Neutrophil (primary cell): ENCODE data around the gene ANKS6.

Experiments
- H3K27ac ChIP-seq: fragments of 200-600 bp; sonication (generic); 2 replicates; pipeline ENCODE4 v1.5.1; 2016; ENCODE audit warnings: mild to moderate bottlenecking, moderate library complexity
- H3K27me3 ChIP-seq: fragments of 200-600 bp; sonication (generic); 2 replicates; pipeline ENCODE4 v1.6.0; 2016; ENCODE audit warnings: mild to moderate bottlenecking
- H3K36me3 ChIP-seq: fragments of 200-600 bp; sonication (generic); 2 replicates; pipeline ENCODE4 v1.5.1; 2017
- H3K4me1 ChIP-seq, 2 experiments: fragments of 200-600 bp in 1 of 2; sonication (generic) in 1 of 2; 1 replicate in 1 of 2; 2 replicates in 1 of 2; pipeline versions ENCODE4 v1.5.1 to v1.6.1; 2013 to 2016; ENCODE audit warnings: low read depth in 1 of 2, low read length in 1 of 2, mild to moderate bottlenecking in 1 of 2, moderate library complexity in 1 of 2; ENCODE audit not compliant: control insufficient read depth in 1 of 2, insufficient read depth in 1 of 2
- H3K4me3 ChIP-seq, 2 experiments: fragments of 200-600 bp in 1 of 2; sonication (generic) in 1 of 2; 1 replicate in 1 of 2; 2 replicates in 1 of 2; pipeline ENCODE4 v1.5.1; 2013 to 2016; ENCODE audit warnings: low read depth in 1 of 2, low read length in 1 of 2, mild to moderate bottlenecking in 1 of 2, moderate library complexity in 1 of 2
- H3K9me3 ChIP-seq: fragments of 200-600 bp; sonication (generic); 2 replicates; pipeline ENCODE4 v1.5.1; 2016
- CTCF ChIP-seq: fragments of 200-600 bp; sonication (generic); IDR thresholded peaks from 2 replicates; pipeline ENCODE4 v1.5.1; 2016; ENCODE audit warnings: antibody characterized with exemption

Gene ANKS6

GRCh38 chr9:98773721-98774120, 22.6 kb downstream of the ANKS6 start:
- Histone ChIP-seq H3K9me3 (no peaks in the 10 kb centered on the region), H3K4me3 (no peak overlapping the region), H3K36me3 (no peaks in the 10 kb centered on the region), H3K27me3 (peaks cover 8% of the 10 kb centered on the region), H3K27ac (no peak overlapping the region), H3K4me1 (no peaks in the 10 kb centered on the region)
- no peak for TF ChIP-seq CTCF

GRCh38 chr9:98772364-98773155, 23.8 kb downstream of the ANKS6 start:
- Histone ChIP-seq H3K27ac (no peak overlapping the region), H3K36me3 (no peaks in the 10 kb centered on the region), H3K4me3 (no peak overlapping the region), H3K27me3 (peaks cover 8% of the 10 kb centered on the region), H3K4me1 (no peaks in the 10 kb centered on the region), H3K9me3 (no peaks in the 10 kb centered on the region)
- TF ChIP-seq CTCF = no peak

GRCh38 chr9:98771209-98771874, 25.0 kb downstream of the ANKS6 start:
- Histone ChIP-seq H3K9me3 (no peaks in the 10 kb centered on the region), H3K4me3 (no peak overlapping the region), H3K27ac (no peak overlapping the region), H3K27me3 (peaks cover 8% of the 10 kb centered on the region), H3K36me3 (no peaks in the 10 kb centered on the region), H3K4me1 (peaks cover 3 to 4% of the 10 kb centered on the region in 2 experiments)
- TF ChIP-seq CTCF = no peak

DNA sequence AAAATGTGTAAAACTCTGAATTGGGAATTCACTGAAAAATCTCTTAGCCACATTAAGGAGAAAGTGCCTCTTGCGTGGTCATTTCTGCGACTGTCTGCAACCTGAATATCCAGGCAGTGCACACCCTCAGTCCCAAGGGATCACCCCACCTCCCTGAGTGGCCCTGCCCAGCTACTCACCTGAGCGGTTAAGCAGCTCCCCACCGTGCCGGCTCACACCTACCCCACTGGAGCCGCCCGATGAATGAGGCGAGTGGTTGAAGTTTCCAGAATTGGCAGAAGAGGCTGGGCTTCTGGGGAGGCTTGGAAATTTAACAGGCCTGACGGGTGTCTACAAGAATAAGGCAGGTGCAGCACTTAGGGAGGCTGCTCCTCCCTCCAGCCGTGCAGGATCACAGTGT, 25.6 kb downstream of the ANKS6 start:
- Histone ChIP-seq H3K9me3 (no peaks in the 10 kb centered on the region), H3K4me3 (no peak overlapping the region), H3K27ac (no peak overlapping the region), H3K36me3 (no peaks in the 10 kb centered on the region), H3K4me1 (peaks cover 3 to 4% of the 10 kb centered on the region in 2 experiments), H3K27me3 (peaks cover 8% of the 10 kb centered on the region)
- no peak for TF ChIP-seq CTCF

GRCh38 chr9:98768344-98768743, 28.0 kb downstream of the ANKS6 start:
- no peaks in the 10 kb centered on the region for H3K9me3 ChIP-seq
- peaks cover 3 to 4% of the 10 kb centered on the region in 2 experiments for H3K4me1 ChIP-seq
- no peak overlapping the region for H3K27ac ChIP-seq
- TF ChIP-seq CTCF = no peak
- no peaks in the 10 kb centered on the region for H3K27me3 ChIP-seq
- H3K4me3 ChIP-seq = no peak overlapping the region
- no peaks in the 10 kb centered on the region for H3K36me3 ChIP-seq
